ENCODE results near the gene RTF1.

DNA sequence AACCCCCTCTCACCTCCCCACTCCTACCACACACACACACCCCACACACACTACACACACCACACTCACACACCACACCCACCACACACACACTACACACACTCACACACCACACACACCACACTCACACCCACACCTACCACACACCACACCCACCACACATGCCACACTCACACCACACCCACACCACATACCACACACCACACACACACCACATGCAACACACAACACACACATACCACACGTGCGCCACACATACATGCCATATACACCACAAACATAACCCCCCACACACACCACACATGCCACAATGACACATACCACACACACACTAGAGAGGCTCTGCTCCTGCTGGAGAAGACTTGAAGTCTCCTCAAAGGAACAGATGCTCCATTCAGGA lies 70.9 kb downstream of the RTF1 start:
- TF ChIP-seq GATA2 (IDR thresholded peaks at IDR 0.05; ENCODE audit: low read depth, low read length) (no peak), GATA3 (IDR thresholded peaks at IDR 0.05; ENCODE audit: low read depth, low read length) (no peak)

Measured in SH-SY5Y (cell line).